HFF-Myc (cell line): ENCODE measurements around the gene CDH20.

ENCODE experiments used
- DNase-seq: peaks from one replicate; pipeline ENCODE4 v3.0.0-alpha.2; 2011; ENCODE audit warnings: low read depth; ENCODE audit errors: extremely low read depth
- H3K4me3 ChIP-seq: replicated peaks from 2 replicates; pipeline ENCODE4 v1.5.1; 2011; ENCODE audit warnings: low read depth, mild to moderate bottlenecking, control low read depth, low read length
- TF ChIP-seq, protein P1 (sequence below): IDR thresholded peaks from 2 replicates; pipeline ENCODE4 v1.5.1; 2012; ENCODE audit warnings: mild to moderate bottlenecking, low read depth, low read length, control low read depth; ENCODE audit errors: missing control alignments

The CDH20 gene

DNA sequence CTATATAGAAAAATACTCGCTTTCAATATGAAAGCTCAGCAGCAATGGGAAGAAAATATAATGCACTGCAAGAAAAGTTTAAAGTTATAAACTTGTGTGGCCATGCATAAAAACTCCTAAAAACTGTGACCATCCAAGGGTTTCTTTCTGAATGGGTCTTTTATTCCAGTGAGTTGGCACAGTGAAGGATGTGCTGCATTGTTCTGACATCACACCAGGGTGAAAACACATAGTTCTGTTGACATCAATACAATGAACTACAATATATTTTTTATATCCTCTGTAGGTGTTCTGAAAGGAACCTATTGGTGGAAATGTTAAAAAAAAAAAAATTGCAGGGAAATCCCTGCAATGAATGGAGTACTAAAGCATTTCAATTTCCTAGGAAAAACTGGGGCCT is 80.2 kb downstream of the CDH20 start:
- TF ChIP-seq, protein P1, sequence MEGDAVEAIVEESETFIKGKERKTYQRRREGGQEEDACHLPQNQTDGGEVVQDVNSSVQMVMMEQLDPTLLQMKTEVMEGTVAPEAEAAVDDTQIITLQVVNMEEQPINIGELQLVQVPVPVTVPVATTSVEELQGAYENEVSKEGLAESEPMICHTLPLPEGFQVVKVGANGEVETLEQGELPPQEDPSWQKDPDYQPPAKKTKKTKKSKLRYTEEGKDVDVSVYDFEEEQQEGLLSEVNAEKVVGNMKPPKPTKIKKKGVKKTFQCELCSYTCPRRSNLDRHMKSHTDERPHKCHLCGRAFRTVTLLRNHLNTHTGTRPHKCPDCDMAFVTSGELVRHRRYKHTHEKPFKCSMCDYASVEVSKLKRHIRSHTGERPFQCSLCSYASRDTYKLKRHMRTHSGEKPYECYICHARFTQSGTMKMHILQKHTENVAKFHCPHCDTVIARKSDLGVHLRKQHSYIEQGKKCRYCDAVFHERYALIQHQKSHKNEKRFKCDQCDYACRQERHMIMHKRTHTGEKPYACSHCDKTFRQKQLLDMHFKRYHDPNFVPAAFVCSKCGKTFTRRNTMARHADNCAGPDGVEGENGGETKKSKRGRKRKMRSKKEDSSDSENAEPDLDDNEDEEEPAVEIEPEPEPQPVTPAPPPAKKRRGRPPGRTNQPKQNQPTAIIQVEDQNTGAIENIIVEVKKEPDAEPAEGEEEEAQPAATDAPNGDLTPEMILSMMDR = no peak
- DNase-seq = no peak
- H3K4me3 ChIP-seq = no peak overlapping the region

DNA sequence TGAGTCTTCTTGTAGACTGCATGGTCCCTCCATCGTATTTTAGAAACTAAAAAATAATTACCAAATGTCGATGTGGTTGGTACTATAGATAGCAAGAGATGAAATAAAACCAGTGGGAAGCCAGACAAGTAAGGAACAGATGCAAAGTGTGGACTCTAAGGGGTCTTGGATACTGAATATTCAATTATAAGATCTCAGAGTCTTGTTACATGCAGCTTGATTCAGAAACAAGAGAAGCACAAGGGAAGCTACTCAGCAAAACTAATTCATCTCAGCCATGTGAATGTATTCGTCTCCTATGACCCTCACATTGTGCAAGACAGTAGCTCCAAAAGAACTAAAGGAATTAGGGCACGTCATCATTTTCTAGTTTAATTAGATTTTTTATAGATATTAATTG is 80.9 kb downstream of the CDH20 start:
- TF ChIP-seq, protein P1 = no peak
- DNase-seq = no peak
- no peak overlapping the region for H3K4me3 ChIP-seq

DNA sequence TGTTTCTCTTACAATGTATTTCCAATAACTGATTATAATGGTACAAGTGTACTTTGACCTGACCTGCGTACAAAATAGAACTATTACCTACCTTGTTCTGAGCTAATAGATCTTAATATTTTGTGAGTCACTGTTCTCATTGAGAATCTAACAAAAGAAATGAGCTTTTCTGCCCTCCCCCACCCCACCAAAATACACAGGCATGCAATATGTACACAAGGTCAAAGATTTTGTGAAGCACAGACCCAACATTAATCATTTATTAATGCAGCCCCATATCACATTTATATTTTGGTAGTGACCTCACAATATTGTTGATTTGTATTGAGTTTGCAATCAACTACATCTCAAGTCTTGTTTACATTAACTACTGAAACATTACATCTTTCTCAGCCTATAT is 86.5 kb downstream of the CDH20 start:
- H3K4me3 ChIP-seq = no peak overlapping the region
- TF ChIP-seq, protein P1 = no peak
- no peak for DNase-seq

GRCh38 chr18:61420218-61420885 is 87.1 kb downstream of the CDH20 start:
- DNase-seq = no peak
- H3K4me3 ChIP-seq = no peak overlapping the region
- TF ChIP-seq, protein P1 = no peak

GRCh38 chr18:61426492-61427053 is 93.3 kb downstream of the CDH20 start:
- TF ChIP-seq, protein P1 = no peak
- H3K4me3 ChIP-seq = no peak overlapping the region
- no peak for DNase-seq

DNA sequence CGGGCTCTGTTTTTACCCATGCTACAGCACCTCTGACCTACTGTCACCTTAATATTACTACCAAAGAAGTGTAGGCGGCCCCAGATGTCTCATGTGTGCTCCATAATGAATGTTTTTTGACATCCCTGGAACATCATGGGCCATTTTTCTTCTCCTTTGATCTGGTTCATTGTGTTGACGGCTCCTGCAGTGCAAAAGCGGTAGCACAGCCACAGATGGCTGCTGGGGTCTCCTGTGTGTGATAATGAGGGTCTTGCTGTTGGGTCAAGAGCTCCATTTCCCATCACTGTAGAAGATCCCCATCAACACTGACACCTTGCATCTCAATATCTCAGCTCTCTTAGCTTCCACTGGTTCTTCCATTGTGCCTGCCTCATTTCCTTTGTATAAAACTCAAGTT is 95.0 kb downstream of the CDH20 start:
- TF ChIP-seq, protein P1 = no peak

More for the DNA sequence above, 95.0 kb downstream of the CDH20 start:
- H3K4me3 ChIP-seq = no peak overlapping the region
- DNase-seq = no peak
